Amniotic stem cell (primary cell): ENCODE data around the gene XXYLT1.

Experiments
- DNase-seq: peaks from one replicate; lab custom pipeline; 2025; lab: John Stamatoyannopoulos, UW

XXYLT1 gene

DNA sequence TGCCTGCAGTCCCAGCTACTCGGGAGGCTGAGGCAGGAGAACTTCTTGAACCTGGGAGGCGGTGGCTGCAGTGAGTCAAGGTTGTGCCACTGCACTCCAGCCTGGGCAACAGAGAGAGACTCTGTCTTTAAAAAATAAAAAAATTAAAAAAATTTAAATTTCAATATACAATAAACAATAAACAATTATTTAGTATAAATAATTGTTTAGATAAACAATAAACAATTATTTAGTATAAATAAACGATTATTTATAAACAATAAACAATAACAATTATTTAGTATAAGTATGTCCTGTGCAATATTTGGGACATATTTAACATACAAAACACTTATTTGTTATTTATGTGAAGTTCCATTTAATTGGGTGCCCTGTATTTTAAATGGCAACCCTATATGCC lies 119.6 kb downstream of the XXYLT1 start:
- DNase-seq = no peak

DNA sequence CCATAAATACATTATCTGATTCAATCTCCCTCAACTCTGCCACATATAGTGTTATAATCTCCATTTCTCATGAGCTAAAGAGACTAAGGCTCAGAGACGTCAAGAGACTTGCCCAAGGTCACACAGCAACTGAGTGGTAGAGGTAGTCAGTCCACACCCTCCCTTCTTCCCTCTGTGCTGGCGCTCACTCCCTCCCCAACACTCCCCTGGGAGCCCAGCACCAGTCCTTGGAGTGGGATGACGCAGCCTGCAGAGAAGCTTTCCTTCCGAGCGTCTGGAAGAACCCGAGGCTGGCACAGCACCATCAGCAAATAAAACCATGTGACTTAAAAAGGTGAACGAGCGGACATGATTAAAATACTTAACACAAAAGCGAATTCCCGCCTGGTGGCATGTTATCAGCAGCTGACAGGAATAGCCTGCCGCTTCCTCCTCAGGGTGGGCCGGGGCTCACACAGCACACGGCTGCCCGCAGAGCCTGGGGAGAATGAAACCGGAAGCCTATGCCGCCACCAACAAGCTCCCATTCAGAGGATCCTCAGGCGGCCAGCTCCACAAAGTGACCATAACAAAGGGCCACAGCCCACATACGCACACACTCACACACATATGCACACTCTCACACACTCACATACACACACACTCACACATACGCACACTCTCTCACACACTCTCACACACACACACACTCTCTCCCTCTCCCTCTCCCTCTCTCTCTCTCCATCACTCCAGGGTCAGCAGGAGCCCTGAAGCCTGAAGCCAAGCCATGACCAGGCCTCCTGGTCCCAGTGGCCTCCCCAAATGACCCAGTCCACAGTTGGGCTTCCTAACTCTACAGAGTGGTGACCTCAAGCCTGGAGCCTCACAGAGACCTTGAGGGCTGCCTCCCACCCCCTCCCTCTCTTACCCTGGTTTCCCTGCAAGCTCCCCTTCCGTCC lies 120.5 kb downstream of the XXYLT1 start:
- DNase-seq = no peak

DNA sequence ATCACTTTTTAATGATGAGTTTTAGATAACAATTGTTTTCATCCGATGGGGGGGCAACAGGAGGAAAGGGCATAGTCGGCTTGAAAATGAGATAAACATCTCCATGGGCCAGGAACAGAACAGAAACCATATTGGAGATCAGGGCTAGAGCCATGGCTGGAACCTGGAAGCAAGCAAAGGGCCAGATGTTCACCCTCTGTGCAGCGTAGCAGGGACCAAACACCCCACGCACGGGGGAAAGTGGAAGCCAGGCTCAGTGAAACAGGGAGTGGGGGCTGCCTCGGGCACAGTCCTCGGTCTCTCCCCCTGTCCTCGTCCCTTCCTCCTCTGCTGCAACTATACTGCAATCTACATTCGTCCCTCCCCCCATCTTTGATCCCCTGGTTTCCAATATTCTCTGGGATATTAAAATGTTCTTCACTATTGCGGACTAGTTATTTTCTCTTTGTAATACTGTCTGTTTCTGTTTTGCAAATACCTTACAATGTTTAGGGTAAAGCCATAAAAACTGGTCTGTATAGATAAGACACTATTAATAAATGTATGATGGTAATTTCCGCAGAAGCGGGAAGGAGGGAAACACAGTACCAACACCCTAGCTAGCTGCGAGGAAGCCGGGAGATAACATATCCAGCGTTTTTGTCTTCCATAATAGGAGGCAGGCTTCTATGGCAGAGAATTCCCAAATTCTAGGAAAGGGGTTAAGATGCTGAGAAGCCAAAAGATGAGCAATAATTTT lies 121.5 kb downstream of the XXYLT1 start:
- DNase-seq = no peak

DNA sequence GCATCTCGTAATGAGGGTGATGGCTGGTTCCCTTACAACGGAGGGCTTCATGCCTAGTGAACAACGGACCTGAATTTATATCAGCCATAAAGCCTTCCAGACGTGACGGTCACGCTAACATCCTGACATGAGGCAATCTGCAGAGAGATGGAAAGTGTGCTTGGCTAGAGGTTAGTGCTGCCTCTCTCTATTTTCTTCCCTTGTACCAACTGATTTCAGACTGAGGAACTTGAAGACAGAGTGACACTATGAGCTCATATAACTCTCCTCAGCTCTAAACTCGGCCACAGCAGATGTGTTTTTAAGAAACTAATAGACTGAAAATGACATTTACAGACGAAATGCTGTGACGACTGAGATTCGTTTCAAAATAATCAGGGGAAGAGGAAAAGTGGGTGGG lies 122.4 kb downstream of the XXYLT1 start:
- no peak for DNase-seq

DNA sequence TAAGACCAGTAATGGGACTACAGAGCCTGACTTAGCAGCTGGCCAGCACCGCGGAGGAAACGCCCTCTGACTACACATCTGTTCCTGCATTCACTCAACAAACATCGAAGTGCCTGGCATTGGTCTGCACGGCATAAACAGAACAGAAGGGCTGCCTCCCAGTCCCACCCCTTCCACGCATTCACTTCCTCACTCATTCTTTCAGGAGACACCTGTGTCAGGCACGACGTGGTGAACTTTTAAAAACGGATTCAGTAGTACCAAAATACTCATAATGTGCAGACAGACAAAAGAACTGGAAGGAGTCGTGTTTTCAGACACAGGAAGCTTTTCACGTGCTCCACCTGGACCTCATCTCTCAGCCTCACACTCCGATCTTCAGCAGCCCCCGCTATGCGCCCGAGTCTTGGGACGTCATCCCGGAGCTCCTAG lies 123.3 kb downstream of the XXYLT1 start:
- DNase-seq = no peak

DNA sequence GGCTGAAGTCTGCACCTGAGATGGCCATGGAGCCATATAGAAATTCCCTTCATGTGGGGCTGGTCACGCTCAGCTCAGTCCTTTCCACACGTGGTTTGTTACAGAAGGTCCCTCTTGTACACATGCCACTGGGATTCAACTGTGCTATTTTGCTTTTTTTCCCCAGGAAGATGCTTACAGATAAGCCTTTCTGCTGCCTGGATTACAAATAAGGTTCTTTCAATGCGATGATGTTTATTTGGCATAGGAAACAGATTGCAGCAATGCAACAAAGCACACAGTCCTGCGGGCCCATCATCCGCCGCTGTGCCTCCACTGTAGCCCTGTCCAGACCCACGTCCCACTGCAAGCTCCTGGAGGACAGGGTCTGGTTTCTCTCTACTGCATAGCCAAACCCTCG lies 124.8 kb downstream of the XXYLT1 start:
- DNase-seq = no peak

DNA sequence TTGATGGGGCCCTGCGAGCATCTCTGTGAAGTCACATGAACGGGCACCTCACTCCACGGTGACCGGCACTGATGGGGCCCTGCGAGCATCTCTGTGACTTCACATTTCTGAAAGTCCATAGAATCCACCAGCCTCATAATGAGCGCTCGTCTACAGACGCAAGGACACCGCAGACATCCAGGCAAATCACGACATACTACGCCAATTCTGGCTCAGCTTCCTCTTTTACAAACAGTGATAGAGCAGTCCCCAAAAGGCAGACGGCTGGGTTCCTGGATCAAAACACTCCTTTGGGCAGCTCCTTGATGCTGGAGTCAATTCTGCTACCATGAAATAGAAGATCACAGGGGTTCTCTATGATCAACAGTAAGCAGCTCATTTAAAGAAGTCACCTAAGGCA lies 125.4 kb downstream of the XXYLT1 start:
- no peak for DNase-seq

DNA sequence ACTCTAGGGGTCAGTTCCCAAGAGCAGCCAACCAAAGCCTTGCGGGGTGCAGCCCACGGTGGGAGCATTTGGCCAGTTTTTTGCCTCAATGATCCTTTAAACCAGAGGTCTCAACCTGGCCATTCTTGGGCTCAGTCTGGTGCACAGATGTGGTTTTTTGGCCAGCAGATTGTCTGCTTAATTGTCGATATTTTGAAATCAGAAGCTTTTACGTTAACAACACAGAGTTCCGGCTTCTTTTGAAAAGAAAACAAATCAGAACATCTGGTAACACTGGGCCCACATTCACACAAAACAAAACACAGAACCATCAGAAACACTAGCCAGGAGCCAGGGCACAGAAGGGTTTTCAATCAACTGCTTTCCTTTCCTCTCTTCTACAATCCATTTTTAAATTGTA lies 127.7 kb downstream of the XXYLT1 start:
- no peak for DNase-seq

DNA sequence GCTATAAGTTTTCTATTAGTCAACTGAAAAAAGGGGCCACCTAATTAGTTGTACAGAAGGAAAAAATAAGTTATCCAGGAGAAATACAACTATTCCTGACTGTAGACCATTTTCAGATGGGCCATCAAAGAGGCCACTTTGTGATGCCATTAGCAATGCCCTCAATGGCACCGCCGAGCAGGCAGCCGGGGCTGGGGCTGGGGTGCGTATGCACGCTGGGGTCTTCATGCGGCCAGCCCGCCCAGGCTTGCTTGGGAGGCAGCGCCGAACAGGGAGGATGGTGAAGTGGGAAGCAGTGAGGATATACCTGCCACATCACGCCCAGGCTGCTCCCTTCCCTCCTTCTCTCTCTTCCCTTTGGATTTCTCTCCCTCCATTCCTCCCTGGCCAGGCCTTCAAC lies 128.4 kb downstream of the XXYLT1 start:
- no peak for DNase-seq

DNA sequence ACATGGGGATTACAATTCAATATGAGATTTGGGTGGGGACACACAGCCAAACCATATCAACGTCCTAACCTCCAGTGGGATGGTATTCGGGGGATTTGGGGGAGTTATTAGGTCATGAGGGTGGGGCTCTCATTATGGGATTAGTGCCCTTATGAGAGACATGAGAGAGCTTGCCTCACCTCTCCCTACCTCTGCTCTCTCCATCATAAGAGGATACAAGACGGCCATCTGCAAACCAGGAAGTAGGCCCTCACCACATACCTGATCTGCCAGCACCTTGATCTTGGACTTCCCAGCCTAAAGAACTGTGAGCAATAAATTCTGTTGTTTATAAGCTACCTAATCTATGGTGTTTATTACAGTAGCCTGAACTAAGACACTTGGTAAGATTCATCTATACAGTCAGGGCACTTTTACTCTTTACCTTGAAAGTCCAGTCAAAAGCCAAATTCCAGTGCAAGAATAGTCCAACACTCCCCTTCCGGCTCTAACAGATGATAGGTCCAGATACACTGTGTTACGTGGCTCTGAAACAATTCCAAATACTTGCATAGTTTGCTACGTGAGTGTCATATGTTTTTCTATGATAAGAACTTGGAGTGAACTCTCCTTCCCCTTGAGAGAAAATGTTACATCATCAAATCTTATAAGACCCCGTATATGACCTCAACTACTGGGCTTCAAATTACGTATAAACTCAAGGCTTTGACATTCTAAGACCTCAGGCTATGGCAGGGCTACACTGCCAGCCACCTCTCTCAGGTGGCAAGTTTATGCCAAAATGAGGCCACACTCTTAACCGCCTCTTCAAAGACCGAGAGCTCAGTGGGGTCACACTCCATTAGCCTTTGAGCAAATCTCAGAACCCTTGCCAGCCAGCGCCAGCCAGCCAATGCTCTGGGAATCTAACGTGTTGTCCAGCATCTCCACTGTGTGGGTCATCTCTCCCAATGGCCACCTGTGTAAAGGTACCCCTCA lies 129.9 kb downstream of the XXYLT1 start:
- DNase-seq = no peak

DNA sequence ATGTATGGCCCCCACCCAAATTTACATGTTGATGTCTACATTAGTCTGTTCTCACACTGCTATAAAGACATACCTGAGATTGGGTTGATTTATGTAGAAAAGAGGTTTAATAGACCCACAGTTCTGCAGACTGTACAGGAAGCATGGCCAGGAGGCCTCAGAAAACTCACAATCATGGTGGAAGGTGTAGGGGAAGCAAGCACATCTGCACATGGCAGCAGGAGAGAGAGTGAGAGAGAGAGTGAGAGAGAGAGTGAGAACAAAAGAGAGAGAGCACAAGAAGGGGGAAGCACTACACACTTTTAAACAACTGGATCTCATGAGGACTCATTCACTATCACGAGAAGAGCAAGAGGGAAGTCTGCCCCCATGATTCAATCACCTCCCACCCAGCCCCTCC lies 130.5 kb downstream of the XXYLT1 start:
- DNase-seq = no peak

DNA sequence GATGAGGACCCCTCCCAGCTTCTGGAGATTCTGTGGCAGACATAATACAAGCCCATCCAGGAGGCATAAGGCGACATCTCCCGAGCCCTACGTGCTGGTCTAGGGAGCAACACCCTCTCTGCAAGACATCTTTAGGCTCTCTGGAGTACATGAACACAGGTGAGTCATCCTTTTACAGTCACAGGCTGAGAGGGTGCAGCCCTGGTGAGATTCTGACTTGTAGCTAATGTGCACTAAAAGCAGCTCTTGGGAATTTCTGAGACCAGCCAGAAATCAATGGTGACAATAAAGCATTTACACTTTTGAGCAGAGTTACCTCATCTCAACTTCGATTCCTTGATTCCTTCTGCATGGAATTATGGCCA lies 131.1 kb downstream of the XXYLT1 start:
- no peak for DNase-seq

DNA sequence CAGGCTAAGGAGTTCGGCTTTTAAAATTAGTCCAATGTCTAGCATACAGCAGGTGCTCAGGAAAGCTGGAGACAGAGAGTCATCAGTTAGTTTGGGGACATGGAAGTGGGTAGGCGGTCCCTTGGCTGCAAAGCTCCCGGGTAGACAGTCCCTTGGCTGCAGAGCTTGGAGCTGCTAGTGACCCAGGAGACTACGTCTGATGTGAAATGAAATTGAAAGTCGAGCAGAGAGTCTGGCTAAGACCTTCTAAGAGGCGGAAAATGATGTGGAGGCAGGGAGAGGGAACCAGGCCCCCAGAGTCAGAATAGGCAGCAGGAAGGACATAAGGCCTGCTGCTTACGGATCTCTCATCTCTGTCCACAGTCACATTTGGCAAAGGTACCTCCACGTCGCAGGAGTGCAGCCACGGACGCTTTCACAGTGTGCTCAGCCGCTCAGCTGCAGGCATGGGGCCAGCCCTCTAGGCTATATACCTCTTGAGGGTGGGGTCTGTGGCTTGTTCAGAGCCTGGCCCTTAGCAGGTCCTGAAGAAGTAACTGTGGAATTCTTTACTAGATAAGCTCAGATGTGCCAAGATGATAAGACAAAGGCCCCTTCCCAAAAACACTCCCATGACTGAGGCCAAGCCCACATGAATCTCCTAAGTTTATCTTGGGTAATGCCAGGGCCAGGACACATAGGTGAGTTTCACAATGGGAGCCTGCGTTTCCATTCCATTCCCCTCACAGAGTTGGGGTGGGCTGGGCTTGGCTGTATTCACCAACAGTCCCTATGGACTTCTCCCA lies 131.7 kb downstream of the XXYLT1 start:
- no peak for DNase-seq

DNA sequence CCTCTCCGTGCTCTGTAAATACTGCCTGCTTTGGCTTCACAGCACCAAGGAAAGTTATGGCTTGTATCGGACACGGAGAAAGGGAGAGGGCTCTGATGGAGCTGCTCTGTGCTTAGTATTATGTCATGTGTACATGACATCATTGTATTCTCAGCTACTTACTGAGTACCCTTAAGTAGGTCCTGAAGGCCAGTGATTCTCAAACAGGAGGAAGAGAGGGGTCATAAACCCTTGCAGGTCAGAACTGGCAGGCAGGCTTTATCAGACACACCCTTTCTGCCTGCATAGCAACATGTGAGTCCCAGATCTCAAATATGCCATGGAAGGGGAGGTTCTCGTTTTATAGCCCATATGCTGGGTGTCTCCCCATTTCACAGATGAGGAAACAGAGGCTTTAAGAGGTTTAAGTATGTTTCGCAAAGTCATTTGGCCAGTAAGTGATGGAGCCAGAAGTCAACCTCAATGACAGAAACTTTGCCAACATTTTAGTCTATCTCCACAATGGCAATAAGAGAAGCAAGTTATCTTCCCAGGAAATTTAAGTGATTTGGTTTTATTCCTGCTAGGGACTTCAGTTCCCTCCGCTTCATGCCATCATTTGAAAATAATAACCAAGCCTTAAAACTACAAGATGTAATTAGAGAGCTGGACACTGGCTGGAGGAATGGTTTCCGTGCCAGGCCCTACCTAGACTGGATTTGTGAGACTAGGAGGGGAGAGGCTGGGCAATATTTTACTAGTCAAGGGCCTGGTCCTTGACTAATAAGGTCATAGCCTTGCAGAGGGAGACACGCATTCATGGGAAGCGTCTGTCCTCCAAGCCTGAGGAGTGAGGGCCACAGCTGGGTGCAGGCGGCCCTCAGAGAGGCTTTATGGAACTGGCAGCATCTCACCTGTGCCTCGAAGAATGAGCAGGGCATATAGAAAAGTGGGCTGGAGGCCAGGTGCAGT lies 133.0 kb downstream of the XXYLT1 start:
- DNase-seq = no peak

DNA sequence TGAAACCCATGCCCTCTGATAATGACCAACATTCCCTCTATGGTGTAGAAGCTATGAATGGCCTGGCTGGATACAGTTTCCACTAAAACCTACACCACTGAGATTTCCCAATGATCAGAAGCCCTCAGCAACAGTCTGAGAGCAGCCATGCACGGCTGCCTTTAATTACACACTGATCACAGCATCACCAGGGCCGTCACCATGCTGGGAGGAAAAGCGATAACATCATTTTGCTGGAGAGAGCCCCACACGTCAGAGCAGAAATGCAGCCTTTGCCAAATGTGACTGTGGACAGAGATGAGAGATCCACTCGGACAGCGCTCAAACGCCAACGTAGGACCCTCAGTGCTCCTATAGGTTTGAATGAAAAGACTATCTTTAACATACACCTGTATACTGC lies 135.0 kb downstream of the XXYLT1 start:
- no peak for DNase-seq

DNA sequence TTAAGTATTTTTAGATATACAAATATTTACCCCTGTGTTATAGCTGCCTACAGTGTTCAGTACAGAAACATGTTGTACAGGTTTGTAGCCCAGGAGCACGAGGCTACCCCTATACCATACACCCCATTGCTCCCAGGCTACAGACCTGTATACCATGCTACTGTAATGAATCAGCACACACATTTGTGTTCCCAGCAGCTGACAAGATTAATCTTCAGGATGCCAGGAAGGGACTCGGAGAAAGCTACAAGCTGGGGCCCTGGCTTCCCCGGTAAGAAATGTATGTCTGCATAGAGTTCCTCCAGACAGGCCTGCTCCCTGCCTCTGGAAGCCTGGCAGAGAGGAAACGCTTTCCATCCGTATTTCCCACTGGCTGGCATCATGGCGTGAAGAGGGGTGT lies 136.5 kb downstream of the XXYLT1 start:
- DNase-seq = no peak

DNA sequence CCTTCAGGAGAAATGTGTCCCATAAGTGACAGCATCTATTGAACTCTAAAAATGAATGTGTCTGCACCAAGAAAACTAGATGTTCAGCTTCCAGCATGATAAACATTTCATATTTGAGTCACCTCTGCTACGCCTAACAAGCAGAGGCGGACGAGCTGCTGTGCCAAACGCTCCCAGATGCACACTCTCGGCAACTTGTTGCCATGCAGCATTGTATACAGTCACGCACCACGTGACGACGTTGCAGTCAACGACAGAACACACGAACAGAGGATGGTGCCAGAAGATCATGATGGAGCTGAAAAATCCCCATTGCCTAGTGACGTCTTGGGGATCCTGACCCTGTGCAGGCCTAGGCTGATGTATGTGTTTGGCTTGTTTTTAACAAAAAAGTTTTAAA lies 137.5 kb downstream of the XXYLT1 start:
- DNase-seq = no peak

DNA sequence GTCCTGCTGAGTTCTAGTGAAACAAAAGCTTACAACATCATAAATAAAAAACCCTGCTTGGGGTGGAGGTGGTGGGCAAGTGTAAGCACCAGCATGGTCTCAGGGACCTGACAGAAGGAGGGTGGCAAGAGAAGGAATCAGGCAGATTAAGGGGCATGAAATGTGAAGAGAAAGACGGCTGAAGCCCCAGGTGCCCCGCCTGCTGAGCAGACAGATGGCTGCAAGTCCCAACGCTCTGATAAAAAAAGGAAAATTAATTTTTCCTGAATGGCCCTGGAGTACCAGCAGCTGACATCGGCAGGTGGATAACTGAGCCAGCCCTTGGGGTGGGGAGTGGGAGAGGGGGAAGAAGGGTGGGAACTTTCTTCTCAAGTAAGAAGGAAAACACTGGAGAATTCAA lies 137.9 kb downstream of the XXYLT1 start:
- no peak for DNase-seq

DNA sequence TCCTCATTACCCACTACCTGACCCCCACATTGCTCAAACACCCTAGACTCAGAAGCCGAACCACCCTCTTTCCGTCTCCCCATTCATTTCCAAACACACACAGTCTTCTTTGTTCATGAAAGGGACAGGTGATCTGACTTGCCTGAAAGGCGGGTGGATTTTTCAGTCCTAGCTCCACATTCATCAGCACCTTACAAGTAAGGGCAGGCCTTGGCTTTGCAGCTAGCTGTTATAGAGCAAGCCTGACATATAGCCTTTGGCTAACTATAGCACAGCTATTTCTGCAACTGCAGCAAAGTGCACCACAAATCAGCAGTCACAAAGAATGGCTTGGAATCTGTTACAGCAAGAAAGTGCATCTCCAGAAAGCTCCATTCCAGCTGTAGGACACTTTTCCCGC lies 139.8 kb downstream of the XXYLT1 start:
- no peak for DNase-seq
